H1 (cell line): ENCODE data around the gene POU2F1. TPM values are rescaled to one million over a fixed set of nuclear protein-coding genes. Genes with fewer than 3 reads are reported as not detected.

Experiments
- CTCF ChIA-PET: fragments of 300-600 bp; sonication (Branson Sonifier 250); formaldehyde crosslinking; loops from one replicate; lab custom pipeline; 2021; ENCODE audit not compliant: partially characterized antibody; lab: Charles Lee
- POLR2A ChIA-PET: fragments of 300-600 bp; sonication (Branson Sonifier 250); formaldehyde crosslinking; loops from one replicate; lab custom pipeline; 2021; ENCODE audit warnings: inconsistent platforms; ENCODE audit not compliant: partially characterized antibody; lab: Charles Lee
- DNase-seq, 2 experiments: peaks; one replicate each; pipeline versions ENCODE4 v3.0.0 to v3.0.0-alpha.2; 2010 to 2022; ENCODE audit warnings: low spot score in 2 of 2, low read depth in 1 of 2, mixed read lengths in 1 of 2
- FAIRE-seq: peaks from 2 replicates; lab custom pipeline; 2011; peaks lifted over from hg19 to GRCh38; lab: Jason Lieb, UNC
- H2AFZ ChIP-seq: 2 replicates; pipeline ENCODE4 v1.8.1; 2012; ENCODE audit warnings: low read length, inconsistent platforms
- H2AK5ac ChIP-seq: 2 replicates; pipeline ENCODE4 v1.6.1; 2013; ENCODE audit warnings: low read depth, low read length
- H2BK120ac ChIP-seq: replicated peaks from 2 replicates; pipeline ENCODE3; 2013; ENCODE audit warnings: low read depth, low read length, inconsistent platforms
- H2BK12ac ChIP-seq: 2 replicates; pipeline ENCODE4 v1.6.1; 2013; ENCODE audit warnings: low read depth, low read length
- H2BK15ac ChIP-seq: 2 replicates; pipeline ENCODE4 v1.6.1; 2013; ENCODE audit warnings: low read length
- H2BK20ac ChIP-seq: 2 replicates; pipeline ENCODE4 v1.6.1; 2013; ENCODE audit warnings: low read length
- H2BK5ac ChIP-seq: 2 replicates; pipeline ENCODE4 v1.6.1; 2013; ENCODE audit warnings: low read depth, low read length
- H3K14ac ChIP-seq: 2 replicates; pipeline ENCODE4 v1.6.1; 2013; ENCODE audit warnings: inconsistent platforms; ENCODE audit not compliant: insufficient read length
- H3K18ac ChIP-seq: 2 replicates; pipeline ENCODE4 v1.6.1; 2013; ENCODE audit warnings: low read length; ENCODE audit errors: extremely low read depth
- H3K23ac ChIP-seq: 2 replicates; pipeline ENCODE4 v1.6.1; 2013; ENCODE audit warnings: inconsistent platforms; ENCODE audit not compliant: insufficient read length
- H3K23me2 ChIP-seq: 2 replicates; pipeline ENCODE4 v1.6.1; 2013; ENCODE audit warnings: low read depth, low read length
- H3K27ac ChIP-seq: 2 replicates; pipeline ENCODE4 v1.6.1; 2011; ENCODE audit warnings: low read depth, low read length, inconsistent platforms
- H3K27me3 ChIP-seq, 4 experiments: replicated peaks in 1 of 4; 1 replicate in 1 of 4; 2 replicates in 3 of 4; pipeline versions ENCODE4 v1.6.1 to v1.8.1; 2011 to 2013; ENCODE audit warnings: low read length in 3 of 4, mild to moderate bottlenecking in 3 of 4, inconsistent platforms in 2 of 4, mixed read lengths in 2 of 4, moderate library complexity in 1 of 4; ENCODE audit not compliant: control insufficient read depth in 3 of 4, insufficient read depth in 3 of 4; ENCODE audit errors: extremely low read depth in 1 of 4
- H3K36me3 ChIP-seq, 4 experiments: 2 replicates each; pipeline versions ENCODE4 v1.6.1 to v1.8.1; 2011 to 2013; ENCODE audit warnings: mild to moderate bottlenecking in 4 of 4, low read length in 3 of 4, moderate library complexity in 2 of 4, control low read depth in 1 of 4, inconsistent platforms in 1 of 4; ENCODE audit not compliant: insufficient read depth in 4 of 4, control insufficient read depth in 2 of 4
- H3K4ac ChIP-seq: replicated peaks from 2 replicates; pipeline ENCODE3; 2013; ENCODE audit warnings: low read length, low read depth, mixed read lengths, inconsistent platforms; ENCODE audit not compliant: insufficient read length
- H3K4me1 ChIP-seq, 4 experiments: replicated peaks in 1 of 4; 1 replicate in 1 of 4; 2 replicates in 3 of 4; pipeline versions ENCODE4 v1.6.1 to v1.8.1; 2011 to 2013; ENCODE audit warnings: low read length in 3 of 4, inconsistent platforms in 2 of 4, mixed read lengths in 1 of 4; ENCODE audit not compliant: insufficient read depth in 4 of 4, control insufficient read depth in 3 of 4
- H3K4me2 ChIP-seq, 2 experiments: 2 replicates each; pipeline versions ENCODE4 v1.6.1 to v1.8.1; 2011 to 2013; ENCODE audit warnings: low read depth in 2 of 2, low read length in 2 of 2, control low read depth in 1 of 2, inconsistent platforms in 1 of 2, mild to moderate bottlenecking in 1 of 2; ENCODE audit not compliant: insufficient read depth in 1 of 2
- H3K4me3 ChIP-seq, 4 experiments: fragments of 200-600, 300-600 bp in 1 of 4; sonication (generic), shearing (Covaris generic), sonication (Bioruptor Twin) in 1 of 4; 2 replicates each; pipeline versions ENCODE4 v1.5.1 to v1.8.1; 2011 to 2016; ENCODE audit warnings: low read length in 4 of 4, low read depth in 3 of 4, control low read depth in 2 of 4, inconsistent platforms in 2 of 4, mild to moderate bottlenecking in 2 of 4, mixed read lengths in 1 of 4, moderate library complexity in 1 of 4; ENCODE audit not compliant: insufficient read depth in 2 of 4; ENCODE audit errors: extremely low read depth in 1 of 4
- H3K56ac ChIP-seq: replicated peaks from 2 replicates; pipeline ENCODE3; 2013; ENCODE audit warnings: low read depth, mild to moderate bottlenecking, mixed read lengths, low read length, inconsistent platforms; ENCODE audit not compliant: insufficient read length
- H3K79me1 ChIP-seq: 2 replicates; pipeline ENCODE4 v1.6.1; 2013; ENCODE audit warnings: low read depth, low read length, control low read depth
- H3K79me2 ChIP-seq, 2 experiments: 2 replicates each; pipeline versions ENCODE4 v1.6.1 to v1.8.1; 2012 to 2013; ENCODE audit warnings: low read length in 2 of 2, mild to moderate bottlenecking in 2 of 2, inconsistent platforms in 1 of 2; ENCODE audit not compliant: insufficient read depth in 2 of 2, control insufficient read depth in 1 of 2
- H3K9ac ChIP-seq, 4 experiments: replicated peaks in 1 of 4; 1 replicate in 1 of 4; 2 replicates in 3 of 4; pipeline versions ENCODE4 v1.6.1 to v1.8.1; 2011 to 2013; ENCODE audit warnings: low read depth in 3 of 4, low read length in 3 of 4, control low read depth in 2 of 4, mild to moderate bottlenecking in 2 of 4, moderate library complexity in 2 of 4, inconsistent platforms in 1 of 4; ENCODE audit errors: extremely low read depth in 1 of 4
- H3K9me3 ChIP-seq, 2 experiments: 2 replicates each; pipeline versions ENCODE4 v1.6.1 to v1.8.1; 2012 to 2013; ENCODE audit warnings: mild to moderate bottlenecking in 2 of 2, moderate library complexity in 2 of 2, control low read depth in 1 of 2, inconsistent platforms in 1 of 2, low read depth in 1 of 2, low read length in 1 of 2, mixed read lengths in 1 of 2; ENCODE audit not compliant: insufficient read depth in 2 of 2
- H4K20me1 ChIP-seq, 2 experiments: replicated peaks in 1 of 2; 2 replicates each; pipeline versions ENCODE3 to v1.8.1; 2011 to 2013; ENCODE audit warnings: inconsistent platforms in 2 of 2, low read length in 2 of 2, mild to moderate bottlenecking in 1 of 2; ENCODE audit not compliant: insufficient read depth in 2 of 2, control insufficient read depth in 1 of 2
- H4K5ac ChIP-seq: 2 replicates; pipeline ENCODE4 v1.6.1; 2013; ENCODE audit warnings: low read length, low read depth, mixed read lengths, inconsistent platforms; ENCODE audit not compliant: insufficient read length
- H4K8ac ChIP-seq: 2 replicates; pipeline ENCODE4 v1.8.0; 2013; ENCODE audit warnings: mild to moderate bottlenecking, moderate library complexity, low read length, inconsistent platforms; ENCODE audit not compliant: insufficient read depth; ENCODE audit errors: extremely low read depth
- H4K91ac ChIP-seq: replicated peaks from 2 replicates; pipeline ENCODE3; 2013; ENCODE audit warnings: low read length, mixed read lengths, inconsistent platforms; ENCODE audit not compliant: insufficient read length
- ASH2L ChIP-seq: fragments of 200-600, 300-600 bp; sonication (generic); IDR thresholded peaks from one replicate; pipeline ENCODE4 v1.7.1; 2017; ENCODE audit warnings: low read length
- BRCA1 ChIP-seq: IDR thresholded peaks from 2 replicates; pipeline ENCODE4 v1.6.1; 2012; ENCODE audit warnings: low read depth, low read length, improper control_type of control experiment
- CBX8 ChIP-seq: fragments of 300-800, 300-1000 bp; sonication (generic); IDR thresholded peaks from 2 replicates; pipeline ENCODE4 v1.7.1; 2016; ENCODE audit warnings: low read depth, low read length, borderline replicate concordance
- EP300 ChIP-seq, 2 experiments: IDR thresholded peaks; 1 replicate in 1 of 2; 2 replicates in 1 of 2; pipeline ENCODE4 v1.6.1; 2011 to 2012; ENCODE audit warnings: low read depth in 2 of 2, low read length in 2 of 2, mild to moderate bottlenecking in 2 of 2, borderline replicate concordance in 1 of 2, inconsistent platforms in 1 of 2, moderate library complexity in 1 of 2
- GTF2F1 ChIP-seq: IDR thresholded peaks from 2 replicates; pipeline ENCODE4 v1.6.1; 2012; ENCODE audit warnings: low read depth, low read length, improper control_type of control experiment, borderline replicate concordance
- HDAC2 ChIP-seq, 2 experiments: fragments of 300-600 bp in 1 of 2; sonication (generic) in 1 of 2; IDR thresholded peaks; 2 replicates each; pipeline ENCODE4 v1.6.1; 2011 to 2012; ENCODE audit warnings: low read depth in 2 of 2, low read length in 2 of 2, mild to moderate bottlenecking in 2 of 2, moderate library complexity in 2 of 2, borderline replicate concordance in 1 of 2, inconsistent platforms in 1 of 2
- JUN ChIP-seq: IDR thresholded peaks from 2 replicates; pipeline ENCODE4 v1.6.1; 2011; ENCODE audit warnings: low read depth, mild to moderate bottlenecking, improper control_type of control experiment, low read length
- JUND ChIP-seq: IDR thresholded peaks from 2 replicates; pipeline ENCODE4 v1.6.1; 2011; ENCODE audit warnings: mild to moderate bottlenecking, improper control_type of control experiment, low read length
- KDM5A ChIP-seq: fragments of 200-600 bp; IDR thresholded peaks from 2 replicates; pipeline ENCODE4 v1.7.1; 2012; ENCODE audit warnings: mild to moderate bottlenecking, low read length, inconsistent platforms, mixed read lengths
- MAFK ChIP-seq: IDR thresholded peaks from 2 replicates; pipeline ENCODE4 v1.6.1; 2012; ENCODE audit warnings: low read depth, mild to moderate bottlenecking, improper control_type of control experiment, low read length
- SAP30 ChIP-seq: fragments of 300-600 bp; sonication (generic); IDR thresholded peaks from 2 replicates; pipeline ENCODE4 v1.7.1; 2012; ENCODE audit warnings: low read length, moderate library complexity, mild to moderate bottlenecking, inconsistent platforms; ENCODE audit not compliant: insufficient read depth, insufficient replicate concordance
- SIRT6 ChIP-seq: IDR thresholded peaks from one replicate; pipeline ENCODE4 v1.7.1; 2012; ENCODE audit warnings: low read length, inconsistent platforms
- SP1 ChIP-seq: IDR thresholded peaks from 2 replicates; pipeline ENCODE4 v1.6.1; 2011; ENCODE audit warnings: low read depth, low read length
- polyA plus RNA-seq, 7 experiments: library from polyadenylated mRNA; depleted of rRNA in 3 of 7; stranded (reverse) in 5 of 7; unstranded in 2 of 7; fragments of >200 nt in 5 of 7; fragments of 200-250 nt in 2 of 7; gene quantifications; 1 replicate in 5 of 7; 2 replicates in 1 of 7; 4 replicates in 1 of 7; pipeline versions ENCODE4 v1.2.1 to v1.2.3, GENCODE V29; 2011 to 2013; ENCODE audit warnings: missing spikeins in 2 of 7, mixed read lengths in 2 of 7
- total RNA-seq: library from RNA; stranded (reverse); fragmentation: NEBNext Ultra II Directional; extraction: Animal tissue kit (Norgen Biotek cat#: 25700); gene quantifications from 2 replicates; pipeline ENCODE4 v1.2.1, GENCODE V29; 2021
- TF ChIP-seq, protein P1 (sequence below): IDR thresholded peaks from 2 replicates; pipeline ENCODE4 v1.6.1; 2011; ENCODE audit warnings: low read length, improper control_type of control experiment

The POU2F1 gene
- total and polyA plus RNA-seq, 2 of the 8 experiments (the other 6 are each of a cell fraction or from before 2014, with no cell fraction given), result 37.0 to 57.2 TPM

DNA sequence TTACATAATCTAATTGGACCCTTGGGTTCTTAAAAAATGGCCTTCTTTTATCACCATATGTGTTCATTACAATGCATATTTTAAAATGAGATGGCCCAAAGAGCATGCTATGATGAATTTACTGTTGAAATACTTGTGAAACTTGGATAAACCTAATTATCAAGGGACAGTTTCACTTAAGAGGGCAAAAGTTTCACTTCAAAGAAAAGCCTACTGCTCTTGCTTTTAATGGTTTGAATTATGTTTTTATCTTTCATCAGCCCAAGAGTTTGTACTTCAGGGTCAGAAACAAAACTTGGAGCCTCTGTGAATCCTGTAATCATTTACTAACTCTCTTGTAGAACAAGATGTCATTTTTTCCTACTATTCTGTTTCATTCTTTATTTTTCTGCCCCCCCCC lies 32.3 kb downstream of the POU2F1 start:
- H4K8ac ChIP-seq, result no peak overlapping the region
- H2BK15ac ChIP-seq, result no peak overlapping the region
- no peaks in the 10 kb centered on the region; a peak in 1 of 7 replicates for H3K4me1 ChIP-seq
- no peak overlapping the region for H2BK120ac ChIP-seq
- H3K14ac ChIP-seq, result no peak overlapping the region
- H3K4me3 ChIP-seq, result no peak overlapping the region
- peaks cover 5 to 98% of the 10 kb centered on the region in 2 experiments; a peak in 3 of 4 replicates for H3K79me2 ChIP-seq
- no peaks in the 10 kb centered on the region; the same call in 1 of the 2 replicates for H3K23me2 ChIP-seq
- DNase-seq (no peak), FAIRE-seq (no peak)
- H4K91ac ChIP-seq, result no peak overlapping the region
- H3K9ac ChIP-seq, result no peak overlapping the region
- no peak overlapping the region for H3K4me2 ChIP-seq
- CTCF ChIA-PET, result interaction anchor here (1.0 to 5.7 kb wide), 2 partner anchors 9 to 15 kb away, joined by 4 to 24 read pairs; no protein-coding TSS in a partner anchor
- no peak overlapping the region for H3K4ac ChIP-seq
- H4K20me1 ChIP-seq, result peaks cover 4 to 11% of the 10 kb centered on the region in 2 experiments
- H3K27me3 ChIP-seq, result no peaks in the 10 kb centered on the region
- no peak overlapping the region for H2BK12ac ChIP-seq
- H2BK20ac ChIP-seq, result no peak overlapping the region
- H2AFZ ChIP-seq, result no peak overlapping the region
- no peak overlapping the region for H4K5ac ChIP-seq
- H3K18ac ChIP-seq, result no peak overlapping the region
- no peak overlapping the region for H2BK5ac ChIP-seq
- no peaks in the 10 kb centered on the region for H3K9me3 ChIP-seq
- POLR2A ChIA-PET, result interaction anchor here (0.6 to 1.2 kb wide), 2 partner anchors 14 to 33 kb away, joined by 3 to 6 read pairs; partner anchors contain the start of gene POU2F1
- no peak overlapping the region for H3K23ac ChIP-seq
- H3K56ac ChIP-seq, result no peak overlapping the region
- no peak overlapping the region for H3K27ac ChIP-seq
- H3K79me1 ChIP-seq, result peaks cover 2% of the 10 kb centered on the region; the same call in 1 of the 2 replicates
- H2AK5ac ChIP-seq, result no peak overlapping the region
- no peaks in the 10 kb centered on the region for H3K36me3 ChIP-seq
- no peak for TF ChIP-seq JUN
- TF ChIP-seq HDAC2 (IDR thresholded peaks at IDR 0.05; ENCODE audit: borderline replicate concordance in 1 of 2, low read depth in 2 of 2, low read length in 2 of 2), result no peak
- TF ChIP-seq CBX8, result no peak
- TF ChIP-seq, protein P1, sequence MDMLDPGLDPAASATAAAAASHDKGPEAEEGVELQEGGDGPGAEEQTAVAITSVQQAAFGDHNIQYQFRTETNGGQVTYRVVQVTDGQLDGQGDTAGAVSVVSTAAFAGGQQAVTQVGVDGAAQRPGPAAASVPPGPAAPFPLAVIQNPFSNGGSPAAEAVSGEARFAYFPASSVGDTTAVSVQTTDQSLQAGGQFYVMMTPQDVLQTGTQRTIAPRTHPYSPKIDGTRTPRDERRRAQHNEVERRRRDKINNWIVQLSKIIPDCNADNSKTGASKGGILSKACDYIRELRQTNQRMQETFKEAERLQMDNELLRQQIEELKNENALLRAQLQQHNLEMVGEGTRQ, result no peak
- no peak for TF ChIP-seq BRCA1
- no peak for TF ChIP-seq SIRT6
- TF ChIP-seq SAP30, result no peak
- TF ChIP-seq EP300 (IDR thresholded peaks at IDR 0.05; ENCODE audit: borderline replicate concordance in 1 of 2, low read depth in 2 of 2, low read length in 2 of 2), result no peak
- no peak for TF ChIP-seq MAFK
- no peak for TF ChIP-seq KDM5A
- no peak for TF ChIP-seq JUND
- no peak for TF ChIP-seq SP1
- TF ChIP-seq GTF2F1, result no peak
- TF ChIP-seq ASH2L, result no peak
